ENCODE results near the gene CNNM3.

CNNM3 gene

GRCh38 chr2:96876269-96877041 is 60.4 kb downstream of the CNNM3 start:
- Histone ChIP-seq H3K9ac (ENCODE audit: low read length) (no peak overlapping the region), H3K4me1 (ENCODE audit: low read length) (peaks cover 32% of the 10 kb centered on the region)

GRCh38 chr2:96877042-96877451 is 61.0 kb downstream of the CNNM3 start:
- Histone ChIP-seq H3K4me3 (ENCODE audit: low read length) (no peak overlapping the region), H3K9me3 (ENCODE audit: insufficient read depth, low read length) (no peaks in the 10 kb centered on the region), H2AFZ (ENCODE audit: low read depth, low read length) (no peak overlapping the region), H3K4me1 (ENCODE audit: low read length) (peaks cover 35% of the 10 kb centered on the region), H3K79me2 (ENCODE audit: low read length) (no peaks in the 10 kb centered on the region), H3K27ac (ENCODE audit: low read length) (no peak overlapping the region), H3K4me2 (ENCODE audit: low read length) (no peak overlapping the region), H3K27me3 (ENCODE audit: low read depth, low read length) (no peaks in the 10 kb centered on the region), H4K20me1 (ENCODE audit: insufficient read depth, low read length) (no peaks in the 10 kb centered on the region), H3K36me3 (replicated peaks; ENCODE audit: low read depth, low read length) (no peaks in the 10 kb centered on the region), H3K9ac (ENCODE audit: low read length) (no peak overlapping the region)
- TF ChIP-seq EZH2phosphoT487 (IDR thresholded peaks at IDR 0.05; ENCODE audit: low read depth) = no peak
- no peak for TF ChIP-seq CTCF (IDR thresholded peaks at IDR 0.05; ENCODE audit: low read depth, low read length)

More at GRCh38 chr2:96876269-96877041, 60.4 kb downstream of the CNNM3 start:
- no peaks in the 10 kb centered on the region for H3K36me3 ChIP-seq (replicated peaks; ENCODE audit: low read depth, low read length)
- TF ChIP-seq CTCF (IDR thresholded peaks at IDR 0.05; ENCODE audit: low read depth, low read length) (no peak), EZH2phosphoT487 (IDR thresholded peaks at IDR 0.05; ENCODE audit: low read depth) (no peak)
- H3K4me2 ChIP-seq (ENCODE audit: low read length) = no peak overlapping the region
- no peak overlapping the region for H3K4me3 ChIP-seq (ENCODE audit: low read length)
- no peak overlapping the region for H3K27ac ChIP-seq (ENCODE audit: low read length)
- no peaks in the 10 kb centered on the region for H4K20me1 ChIP-seq (ENCODE audit: insufficient read depth, low read length)
- no peaks in the 10 kb centered on the region for H3K79me2 ChIP-seq (ENCODE audit: low read length)
- no peaks in the 10 kb centered on the region for H3K27me3 ChIP-seq (ENCODE audit: low read depth, low read length)
- no peaks in the 10 kb centered on the region for H3K9me3 ChIP-seq (ENCODE audit: insufficient read depth, low read length)
- no peak overlapping the region for H2AFZ ChIP-seq (ENCODE audit: low read depth, low read length)

GRCh38 chr2:96877631-96878092 is 61.6 kb downstream of the CNNM3 start:
- Histone ChIP-seq H3K4me3 (ENCODE audit: low read length) (no peak overlapping the region), H3K9ac (ENCODE audit: low read length) (no peak overlapping the region), H3K9me3 (ENCODE audit: insufficient read depth, low read length) (no peaks in the 10 kb centered on the region), H4K20me1 (ENCODE audit: insufficient read depth, low read length) (no peaks in the 10 kb centered on the region), H3K79me2 (ENCODE audit: low read length) (no peaks in the 10 kb centered on the region), H3K4me2 (ENCODE audit: low read length) (no peak overlapping the region), H2AFZ (ENCODE audit: low read depth, low read length) (no peak overlapping the region), H3K36me3 (replicated peaks; ENCODE audit: low read depth, low read length) (no peaks in the 10 kb centered on the region), H3K27ac (ENCODE audit: low read length) (no peak overlapping the region), H3K27me3 (ENCODE audit: low read depth, low read length) (no peaks in the 10 kb centered on the region), H3K4me1 (ENCODE audit: low read length) (peaks cover 35% of the 10 kb centered on the region)
- TF ChIP-seq EZH2phosphoT487 (IDR thresholded peaks at IDR 0.05; ENCODE audit: low read depth) (no peak), CTCF (IDR thresholded peaks at IDR 0.05; ENCODE audit: low read depth, low read length) (no peak)

- Histone ChIP-seq H3K36me3 (replicated peaks; ENCODE audit: low read depth, low read length) (no peaks in the 10 kb centered on the region), H3K4me3 (ENCODE audit: low read length) (no peak overlapping the region), H2AFZ (ENCODE audit: low read depth, low read length) (no peak overlapping the region), H3K27ac (ENCODE audit: low read length) (no peak overlapping the region), H3K27me3 (ENCODE audit: low read depth, low read length) (no peaks in the 10 kb centered on the region; the same call in 1 of the 2 replicates), H3K9me3 (ENCODE audit: insufficient read depth, low read length) (no peaks in the 10 kb centered on the region), H4K20me1 (ENCODE audit: insufficient read depth, low read length) (no peaks in the 10 kb centered on the region), H3K9ac (ENCODE audit: low read length) (no peak overlapping the region), H3K4me2 (ENCODE audit: low read length) (no peak overlapping the region), H3K4me1 (ENCODE audit: low read length) (peaks cover 34% of the 10 kb centered on the region), H3K79me2 (ENCODE audit: low read length) (no peaks in the 10 kb centered on the region)
- TF ChIP-seq EZH2phosphoT487 (IDR thresholded peaks at IDR 0.05; ENCODE audit: low read depth) (no peak), CTCF (IDR thresholded peaks at IDR 0.05; ENCODE audit: low read depth, low read length) (no peak)
These were observed 62.1 kb downstream of the CNNM3 start for GRCh38 chr2:96878171-96878570.
